Subcutaneous abdominal adipose tissue (tissue), 5 donors: ENCODE measurements around the gene RAVER1.
"Not testable (repeated sequence)": the region's sequence is repeated elsewhere in the genome, so short reads cannot be mapped to it uniquely, and the experiment has no call there.

Experiments
- H3K27ac ChIP-seq: one replicate; pipeline ENCODE4 v1.7.0; 2013; ENCODE audit warnings: low read depth, mild to moderate bottlenecking, inconsistent platforms, low read length, moderate library complexity
- H3K27me3 ChIP-seq, 5 donors: one replicate each; pipeline ENCODE4 v1.7.0; 2013; ENCODE audit warnings: low read length in 5 of 5, inconsistent platforms in 1 of 5; ENCODE audit not compliant: control insufficient read depth in 5 of 5, insufficient read depth in 4 of 5
- H3K36me3 ChIP-seq, 5 donors: one replicate each; pipeline ENCODE4 v1.7.0; 2013; ENCODE audit warnings: low read length in 5 of 5; ENCODE audit not compliant: control insufficient read depth in 5 of 5, insufficient read depth in 5 of 5
- H3K4me1 ChIP-seq, 5 donors: one replicate each; pipeline ENCODE4 v1.7.0; 2013; ENCODE audit warnings: low read length in 5 of 5, mild to moderate bottlenecking in 3 of 5, moderate library complexity in 1 of 5; ENCODE audit not compliant: control insufficient read depth in 5 of 5, insufficient read depth in 5 of 5
- H3K4me3 ChIP-seq, 5 donors: one replicate each; pipeline ENCODE4 v1.7.0; 2013; ENCODE audit warnings: low read length in 5 of 5, low read depth in 1 of 5
- H3K9ac ChIP-seq, 5 donors: one replicate each; pipeline ENCODE4 v1.7.0; 2013; ENCODE audit warnings: low read length in 5 of 5, mild to moderate bottlenecking in 4 of 5, moderate library complexity in 3 of 5
- H3K9me3 ChIP-seq, 5 donors: one replicate each; pipeline ENCODE4 v1.7.0; 2013; ENCODE audit warnings: low read length in 5 of 5; ENCODE audit not compliant: control insufficient read depth in 5 of 5
- donor health status: healthy.
- donor health status: healthy.
- donor health status: healthy.
- donor health status: healthy.
- donor health status: healthy.

RAVER1 gene

GRCh38 chr19:10285393-10285792 lies 47.9 kb downstream of the RAVER1 start:
- H3K27ac ChIP-seq: no peak overlapping the region

GRCh38 chr19:10284960-10285278 lies 48.4 kb downstream of the RAVER1 start:
- peaks cover 17 to 33% (median 24%) of the 10 kb centered on the region in 5 donors for H3K27me3 ChIP-seq
- H3K9me3 ChIP-seq: no peaks in the 10 kb centered on the region
- H3K4me3 ChIP-seq: no peak overlapping the region
- H3K27ac ChIP-seq: no peak overlapping the region
- H3K4me1 ChIP-seq: peaks cover 3 to 47% (median 29%) of the 10 kb centered on the region in 5 donors
- H3K36me3 ChIP-seq: peaks cover 0 to 49% (median 30%) of the 10 kb centered on the region in 5 donors
- H3K9ac ChIP-seq: no peak overlapping the region

More at GRCh38 chr19:10285393-10285792, 47.9 kb downstream of the RAVER1 start:
- no peaks in the 10 kb centered on the region for H3K9me3 ChIP-seq
- H3K4me1 ChIP-seq: peaks cover 3 to 51% (median 34%) of the 10 kb centered on the region in 5 donors
- no peak overlapping the region for H3K9ac ChIP-seq
- H3K36me3 ChIP-seq: peaks cover 0 to 46% (median 28%) of the 10 kb centered on the region in 5 donors
- peaks cover 19 to 38% (median 29%) of the 10 kb centered on the region in 5 donors for H3K27me3 ChIP-seq
- H3K4me3 ChIP-seq: no peak overlapping the region

GRCh38 chr19:10284065-10284959 lies 49.0 kb downstream of the RAVER1 start:
- Histone ChIP-seq H3K36me3 (peaks cover 0 to 55% (median 32%) of the 10 kb centered on the region in 5 donors), H3K4me3 (no peak overlapping the region), H3K9ac (no peak overlapping the region), H3K9me3 (no peaks in the 10 kb centered on the region), H3K4me1 (peaks cover 3 to 41% (median 24%) of the 10 kb centered on the region in 5 donors), H3K27me3 (peaks cover 14 to 28% (median 19%) of the 10 kb centered on the region in 5 donors), H3K27ac (no peak overlapping the region)

- peaks cover 3 to 34% (median 16%) of the 10 kb centered on the region in 5 donors for H3K4me1 ChIP-seq
These were observed 49.8 kb downstream of the RAVER1 start for GRCh38 chr19:10283301-10284064.

GRCh38 chr19:10282043-10282442 lies 51.3 kb downstream of the RAVER1 start:
- Histone ChIP-seq H3K36me3 (peaks cover 0 to 76% (median 45%) of the 10 kb centered on the region in 5 donors), H3K4me1 (peaks cover 3 to 23% (median 11%) of the 10 kb centered on the region in 5 donors)
- H3K27me3 ChIP-seq, H3K4me3 ChIP-seq, H3K9me3 ChIP-seq, H3K9ac ChIP-seq, H3K27ac ChIP-seq: not testable (repeated sequence)

More at GRCh38 chr19:10283301-10284064, 49.8 kb downstream of the RAVER1 start:
- H3K27ac ChIP-seq: no peak overlapping the region
- H3K4me3 ChIP-seq: no peak overlapping the region
- no peak overlapping the region for H3K9ac ChIP-seq
- H3K27me3 ChIP-seq: peaks cover 8 to 20% (median 11%) of the 10 kb centered on the region in 5 donors
- no peaks in the 10 kb centered on the region for H3K9me3 ChIP-seq
- H3K36me3 ChIP-seq: peaks cover 0 to 63% (median 38%) of the 10 kb centered on the region in 5 donors

- Histone ChIP-seq H3K9me3 (no peaks in the 10 kb centered on the region), H3K4me3 (no peak overlapping the region), H3K36me3 (peaks cover 0 to 73% (median 40%) of the 10 kb centered on the region in 5 donors), H3K27ac (no peak overlapping the region), H3K4me1 (peaks cover 0 to 3% (median 0%) of the 10 kb centered on the region in 5 donors), H3K9ac (no peak overlapping the region), H3K27me3 (no peaks in the 10 kb centered on the region)
These were observed 53.4 kb downstream of the RAVER1 start for GRCh38 chr19:10279737-10280442.

- peaks cover 0 to 4% (median 0%) of the 10 kb centered on the region in 5 donors for H3K4me1 ChIP-seq
- H3K9me3 ChIP-seq: no peaks in the 10 kb centered on the region
- H3K27me3 ChIP-seq: no peaks in the 10 kb centered on the region
- no peak overlapping the region for H3K4me3 ChIP-seq
- peaks cover 0 to 70% (median 34%) of the 10 kb centered on the region in 5 donors for H3K36me3 ChIP-seq
- no peak overlapping the region for H3K9ac ChIP-seq
- no peak overlapping the region for H3K27ac ChIP-seq
These were observed 54.4 kb downstream of the RAVER1 start for GRCh38 chr19:10278935-10279334.

GRCh38 chr19:10277795-10278589 lies 55.3 kb downstream of the RAVER1 start:
- Histone ChIP-seq H3K4me1 (peaks cover 0 to 5% (median under 1%) of the 10 kb centered on the region in 5 donors), H3K27ac (no peak overlapping the region), H3K4me3 (no peak overlapping the region), H3K36me3 (peaks cover 0 to 60% (median 25%) of the 10 kb centered on the region in 5 donors), H3K9ac (no peak overlapping the region), H3K9me3 (no peaks in the 10 kb centered on the region), H3K27me3 (no peaks in the 10 kb centered on the region)

GRCh38 chr19:10274589-10274988 lies 58.7 kb downstream of the RAVER1 start:
- H3K36me3 ChIP-seq: peaks cover 0 to 41% (median 24%) of the 10 kb centered on the region in 5 donors
- no peak overlapping the region for H3K27ac ChIP-seq
- peaks cover 0 to 16% (median 0%) of the 10 kb centered on the region in 5 donors for H3K27me3 ChIP-seq
- peaks cover 10 to 38% (median 24%) of the 10 kb centered on the region in 5 donors for H3K4me1 ChIP-seq
- H3K9me3 ChIP-seq: peaks cover 0 to 1% (median 0%) of the 10 kb centered on the region in 5 donors
- no peak overlapping the region for H3K9ac ChIP-seq
- no peak overlapping the region for H3K4me3 ChIP-seq
